ENCODE measurements around the gene IER5.
A peak's percentile ranks its signal among the peaks of the same experiment; 100 is the strongest.

Gene IER5

DNA sequence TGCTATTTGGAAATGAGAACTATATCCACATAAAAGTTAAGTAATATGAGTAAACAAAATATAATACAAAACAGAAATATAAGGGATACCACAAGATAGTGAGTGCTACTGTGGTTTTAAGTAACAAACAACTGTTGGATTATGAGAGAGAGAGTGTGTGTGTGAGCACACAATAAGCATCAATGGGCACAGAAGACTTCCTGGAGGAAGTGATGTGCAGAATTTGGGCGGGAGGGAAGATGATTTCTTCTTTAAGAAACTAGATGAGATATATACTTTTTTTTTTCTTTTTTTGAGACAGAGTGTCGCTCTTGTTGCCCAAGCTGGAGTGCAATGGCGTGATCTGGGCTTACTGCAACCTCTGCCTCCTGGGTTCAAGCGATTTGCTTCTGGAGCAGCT lies 7.9 kb upstream of the IER5 start:
- no peak overlapping the region for H2BK5ac ChIP-seq (ENCODE audit: low read depth, low read length, poor library complexity, severe bottlenecking)
- WGBS: 100% methylated on average over 3 of the region's 4 CpGs
- H4K91ac ChIP-seq (ENCODE audit: low read length): no peak overlapping the region

GRCh38 chr1:181081395-181081794 lies 7.1 kb upstream of the IER5 start:
- no peak overlapping the region for H2AK5ac ChIP-seq (ENCODE audit: low read length, severe bottlenecking)
- H4K91ac ChIP-seq (ENCODE audit: low read length): no peak overlapping the region
- peak overlapping the region; percentile 57 for H2BK120ac ChIP-seq (ENCODE audit: low read depth, low read length)
- H3K4ac ChIP-seq (ENCODE audit: low read depth in 1 of 2, low read length in 2 of 2): no peak overlapping the region
- H2BK12ac ChIP-seq (ENCODE audit: low read length in 2 of 2): no peak overlapping the region
- no peaks in the 10 kb centered on the region for H3K36me3 ChIP-seq (ENCODE audit: control insufficient read depth in 1 of 2, insufficient read depth in 2 of 2, low read depth in 1 of 2, low read length in 2 of 2)
- H3K4me1 ChIP-seq (ENCODE audit: control insufficient read depth, insufficient read depth, low read depth, low read length): peaks cover 6% of the 10 kb centered on the region
- peaks cover 1% of the 10 kb centered on the region for H3K79me1 ChIP-seq (replicated peaks; ENCODE audit: low read length, poor library complexity, severe bottlenecking)
- no peak overlapping the region for H2AFZ ChIP-seq (ENCODE audit: low read depth, low read length)
- DNase-seq: no peak
- H3K23ac ChIP-seq (ENCODE audit: low read length in 2 of 2): no peak overlapping the region
- no peak overlapping the region for H3K14ac ChIP-seq (ENCODE audit: low read length in 2 of 2)
- no peak overlapping the region for H4K8ac ChIP-seq (ENCODE audit: low read length)
- H3K9me3 ChIP-seq (ENCODE audit: control insufficient read depth, low read length): no peaks in the 10 kb centered on the region
- H3K27me3 ChIP-seq (ENCODE audit: control insufficient read depth in 1 of 2, insufficient read depth in 1 of 2, low read length in 2 of 2): no peaks in the 10 kb centered on the region
- no peak overlapping the region for H2BK5ac ChIP-seq (ENCODE audit: low read depth, low read length, poor library complexity, severe bottlenecking)
- no peak overlapping the region for H2BK15ac ChIP-seq (ENCODE audit: low read depth, poor library complexity, severe bottlenecking)
- no peak overlapping the region for H3K4me2 ChIP-seq (ENCODE audit: low read length, poor library complexity, severe bottlenecking)
- no peak overlapping the region for H3K18ac ChIP-seq (ENCODE audit: low read depth in 1 of 2, low read length in 2 of 2)
- H3K27ac ChIP-seq (ENCODE audit: low read length, poor library complexity, severe bottlenecking): no peak overlapping the region
- H3K9ac ChIP-seq (ENCODE audit: low read length): no peak overlapping the region
- no peak overlapping the region for H3K4me3 ChIP-seq (ENCODE audit: insufficient read depth in 1 of 2, low read depth in 1 of 2, low read length in 2 of 2)
- WGBS: 70% methylated on average over 3 of the region's 3 CpGs

More for the DNA sequence above, 7.9 kb upstream of the IER5 start:
- no peak overlapping the region for H3K4ac ChIP-seq (ENCODE audit: low read depth in 1 of 2, low read length in 2 of 2)
- H3K4me3 ChIP-seq (ENCODE audit: insufficient read depth in 1 of 2, low read depth in 1 of 2, low read length in 2 of 2): no peak overlapping the region
- no peak overlapping the region for H4K8ac ChIP-seq (ENCODE audit: low read length)
- H3K79me1 ChIP-seq (replicated peaks; ENCODE audit: low read length, poor library complexity, severe bottlenecking): no peaks in the 10 kb centered on the region
- no peak overlapping the region for H2BK12ac ChIP-seq (ENCODE audit: low read length in 2 of 2)
- H2AFZ ChIP-seq (ENCODE audit: low read depth, low read length): no peak overlapping the region
- H3K27me3 ChIP-seq (ENCODE audit: control insufficient read depth in 1 of 2, insufficient read depth in 1 of 2, low read length in 2 of 2): no peaks in the 10 kb centered on the region
- no peak overlapping the region for H3K14ac ChIP-seq (ENCODE audit: low read length in 2 of 2)
- no peak overlapping the region for H3K27ac ChIP-seq (ENCODE audit: low read length, poor library complexity, severe bottlenecking)
- DNase-seq: no peak
- peaks cover 8% of the 10 kb centered on the region for H3K4me1 ChIP-seq (ENCODE audit: control insufficient read depth, insufficient read depth, low read depth, low read length)
- H3K4me2 ChIP-seq (ENCODE audit: low read length, poor library complexity, severe bottlenecking): no peak overlapping the region
- no peak overlapping the region for H2BK120ac ChIP-seq (ENCODE audit: low read depth, low read length)
- no peak overlapping the region for H3K23ac ChIP-seq (ENCODE audit: low read length in 2 of 2)
- H3K18ac ChIP-seq (ENCODE audit: low read depth in 1 of 2, low read length in 2 of 2): no peak overlapping the region
- no peaks in the 10 kb centered on the region for H3K9me3 ChIP-seq (ENCODE audit: control insufficient read depth, low read length)
- H2BK15ac ChIP-seq (ENCODE audit: low read depth, poor library complexity, severe bottlenecking): no peak overlapping the region
- H3K36me3 ChIP-seq (ENCODE audit: control insufficient read depth in 1 of 2, insufficient read depth in 2 of 2, low read depth in 1 of 2, low read length in 2 of 2): no peaks in the 10 kb centered on the region
- no peak overlapping the region for H2AK5ac ChIP-seq (ENCODE audit: low read length, severe bottlenecking)
- no peak overlapping the region for H3K9ac ChIP-seq (ENCODE audit: low read length)

- Histone ChIP-seq H3K4ac (ENCODE audit: low read depth in 1 of 2, low read length in 2 of 2) (no peak overlapping the region), H4K8ac (ENCODE audit: low read length) (peak overlapping the region; percentile 16), H3K79me1 (replicated peaks; ENCODE audit: low read length, poor library complexity, severe bottlenecking) (peaks cover 3% of the 10 kb centered on the region), H3K27ac (ENCODE audit: low read length, poor library complexity, severe bottlenecking) (no peak overlapping the region), H3K4me3 (ENCODE audit: insufficient read depth in 1 of 2, low read depth in 1 of 2, low read length in 2 of 2) (no peak overlapping the region), H3K18ac (ENCODE audit: low read depth in 1 of 2, low read length in 2 of 2) (no peak overlapping the region), H3K27me3 (ENCODE audit: control insufficient read depth in 1 of 2, insufficient read depth in 1 of 2, low read length in 2 of 2) (no peaks in the 10 kb centered on the region), H2BK5ac (ENCODE audit: low read depth, low read length, poor library complexity, severe bottlenecking) (no peak overlapping the region), H2AK5ac (ENCODE audit: low read length, severe bottlenecking) (no peak overlapping the region), H3K14ac (ENCODE audit: low read length in 2 of 2) (no peak overlapping the region), H3K4me1 (ENCODE audit: control insufficient read depth, insufficient read depth, low read depth, low read length) (peaks cover 5% of the 10 kb centered on the region), H2BK12ac (ENCODE audit: low read length in 2 of 2) (no peak overlapping the region), H2AFZ (ENCODE audit: low read depth, low read length) (no peak overlapping the region), H3K36me3 (ENCODE audit: control insufficient read depth in 1 of 2, insufficient read depth in 2 of 2, low read depth in 1 of 2, low read length in 2 of 2) (no peaks in the 10 kb centered on the region), H2BK120ac (ENCODE audit: low read depth, low read length) (no peak overlapping the region), H3K9ac (ENCODE audit: low read length) (peak overlapping the region; percentile 26), H2BK15ac (ENCODE audit: low read depth, poor library complexity, severe bottlenecking) (no peak overlapping the region), H3K9me3 (ENCODE audit: control insufficient read depth, low read length) (no peaks in the 10 kb centered on the region), H4K91ac (ENCODE audit: low read length) (no peak overlapping the region), H3K23ac (ENCODE audit: low read length in 2 of 2) (no peak overlapping the region), H3K4me2 (ENCODE audit: low read length, poor library complexity, severe bottlenecking) (no peak overlapping the region)
- WGBS: 9% methylated on average over 3 of the region's 6 CpGs
- DNase-seq: peak; percentile 61
These were observed 4.5 kb upstream of the IER5 start for GRCh38 chr1:181083842-181084605.

DNA sequence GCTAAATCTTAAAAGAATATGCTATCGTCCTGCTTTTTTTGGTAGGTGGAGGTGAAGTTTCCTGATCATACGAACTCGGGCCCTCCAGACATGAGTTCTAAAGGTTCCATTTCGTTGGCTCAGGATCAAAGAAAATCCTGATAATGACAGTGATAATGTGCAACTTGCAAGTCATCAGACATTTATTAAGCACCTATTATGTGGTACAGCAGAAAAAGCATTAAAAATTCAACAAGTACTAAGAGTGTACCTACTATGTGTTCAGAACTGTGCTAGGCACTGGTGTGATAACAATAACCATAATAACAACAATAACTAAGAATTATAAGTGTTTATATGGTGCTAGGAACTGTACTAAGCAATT lies 3.9 kb upstream of the IER5 start:
- Histone ChIP-seq H2AFZ (ENCODE audit: low read depth, low read length) (no peak overlapping the region), H2BK15ac (ENCODE audit: low read depth, poor library complexity, severe bottlenecking) (no peak overlapping the region), H2BK120ac (ENCODE audit: low read depth, low read length) (no peak overlapping the region), H3K36me3 (ENCODE audit: control insufficient read depth in 1 of 2, insufficient read depth in 2 of 2, low read depth in 1 of 2, low read length in 2 of 2) (peaks cover 0 to 4% of the 10 kb centered on the region in 2 experiments), H3K4me1 (ENCODE audit: control insufficient read depth, insufficient read depth, low read depth, low read length) (peaks cover 5% of the 10 kb centered on the region), H3K27me3 (ENCODE audit: control insufficient read depth in 1 of 2, insufficient read depth in 1 of 2, low read length in 2 of 2) (no peaks in the 10 kb centered on the region), H3K9me3 (ENCODE audit: control insufficient read depth, low read length) (no peaks in the 10 kb centered on the region), H3K4ac (ENCODE audit: low read depth in 1 of 2, low read length in 2 of 2) (no peak overlapping the region), H3K9ac (ENCODE audit: low read length) (peak overlapping the region; percentile 26), H3K79me1 (replicated peaks; ENCODE audit: low read length, poor library complexity, severe bottlenecking) (peaks cover 3% of the 10 kb centered on the region), H3K27ac (ENCODE audit: low read length, poor library complexity, severe bottlenecking) (no peak overlapping the region), H3K18ac (ENCODE audit: low read depth in 1 of 2, low read length in 2 of 2) (no peak overlapping the region), H3K4me2 (ENCODE audit: low read length, poor library complexity, severe bottlenecking) (no peak overlapping the region), H2BK12ac (ENCODE audit: low read length in 2 of 2) (no peak overlapping the region), H3K23ac (ENCODE audit: low read length in 2 of 2) (no peak overlapping the region), H2BK5ac (ENCODE audit: low read depth, low read length, poor library complexity, severe bottlenecking) (no peak overlapping the region), H3K4me3 (ENCODE audit: insufficient read depth in 1 of 2, low read depth in 1 of 2, low read length in 2 of 2) (no peak overlapping the region), H2AK5ac (ENCODE audit: low read length, severe bottlenecking) (no peak overlapping the region), H4K91ac (ENCODE audit: low read length) (no peak overlapping the region), H4K8ac (ENCODE audit: low read length) (no peak overlapping the region), H3K14ac (ENCODE audit: low read length in 2 of 2) (no peak overlapping the region)
- no peak for DNase-seq
- 82% methylated on average over 4 of the region's 4 CpGs for WGBS
